NCI-H2029 treated with DMSO at 0.1 percent for 48 hours (cell line): ENCODE measurements around the gene B3GNT8.
"Not testable (repeated sequence)": the region's sequence is repeated elsewhere in the genome, so short reads cannot be mapped to it uniquely, and the experiment has no call there.

Experiments
- DNase-seq: peaks from one replicate; lab custom pipeline; 2025; lab: John Stamatoyannopoulos, UW

B3GNT8 gene

DNA sequence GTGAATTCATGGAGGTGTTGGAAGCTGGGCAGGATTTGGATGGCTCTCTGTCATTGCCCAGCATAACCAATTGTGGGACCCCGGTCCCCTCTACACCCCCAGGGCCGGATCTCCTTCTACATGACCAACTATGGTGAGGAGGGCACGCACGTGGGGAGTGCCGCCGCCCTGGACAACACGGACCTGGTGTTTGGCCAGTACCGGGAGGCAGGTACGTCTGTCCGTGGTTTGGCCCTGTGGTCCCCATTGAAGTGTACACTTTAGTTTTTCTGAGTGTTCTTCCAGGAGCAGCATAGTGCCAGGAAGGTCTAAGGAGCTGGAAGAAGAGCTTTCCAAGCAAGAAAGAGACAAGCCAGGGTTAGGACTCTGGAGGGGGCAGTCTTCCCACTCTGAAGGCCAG is 13.2 kb downstream of the B3GNT8 start:
- no peak for DNase-seq

DNA sequence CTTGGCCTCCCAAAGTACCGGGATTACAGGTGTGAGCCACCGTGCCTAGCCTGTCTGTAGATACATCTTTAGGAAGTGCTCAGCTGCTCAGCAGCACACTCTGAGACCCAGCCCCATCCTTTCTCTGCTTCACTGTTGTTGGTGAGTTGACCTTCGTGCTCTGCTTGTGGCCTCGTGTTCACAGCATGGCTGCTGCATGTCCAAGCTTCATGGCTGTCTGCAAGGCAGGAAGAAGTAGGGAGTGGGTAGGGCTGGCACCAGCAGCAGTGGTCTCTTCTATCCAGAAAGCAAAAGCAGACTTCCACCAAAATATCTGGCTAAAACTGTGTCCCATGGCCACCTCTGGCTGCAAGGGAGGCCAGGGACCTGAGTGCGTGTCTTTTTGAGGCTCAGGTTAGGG is 14.2 kb downstream of the B3GNT8 start:
- no peak for DNase-seq

DNA sequence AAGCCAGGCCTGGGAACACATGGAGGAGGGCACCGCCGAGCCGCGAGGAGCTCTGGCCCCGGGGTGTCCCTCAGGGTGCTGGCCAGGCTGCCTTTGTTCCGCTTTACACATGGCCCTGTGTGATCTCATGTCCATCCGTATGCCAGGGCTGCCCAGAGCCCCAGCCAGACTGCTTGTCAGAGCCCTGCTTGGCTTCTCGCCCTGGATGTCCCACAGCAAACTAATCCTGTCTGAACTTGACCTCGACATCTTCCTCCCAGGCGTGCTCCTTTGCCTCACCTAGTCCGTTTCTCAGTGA is 15.3 kb downstream of the B3GNT8 start:
- no peak for DNase-seq

DNA sequence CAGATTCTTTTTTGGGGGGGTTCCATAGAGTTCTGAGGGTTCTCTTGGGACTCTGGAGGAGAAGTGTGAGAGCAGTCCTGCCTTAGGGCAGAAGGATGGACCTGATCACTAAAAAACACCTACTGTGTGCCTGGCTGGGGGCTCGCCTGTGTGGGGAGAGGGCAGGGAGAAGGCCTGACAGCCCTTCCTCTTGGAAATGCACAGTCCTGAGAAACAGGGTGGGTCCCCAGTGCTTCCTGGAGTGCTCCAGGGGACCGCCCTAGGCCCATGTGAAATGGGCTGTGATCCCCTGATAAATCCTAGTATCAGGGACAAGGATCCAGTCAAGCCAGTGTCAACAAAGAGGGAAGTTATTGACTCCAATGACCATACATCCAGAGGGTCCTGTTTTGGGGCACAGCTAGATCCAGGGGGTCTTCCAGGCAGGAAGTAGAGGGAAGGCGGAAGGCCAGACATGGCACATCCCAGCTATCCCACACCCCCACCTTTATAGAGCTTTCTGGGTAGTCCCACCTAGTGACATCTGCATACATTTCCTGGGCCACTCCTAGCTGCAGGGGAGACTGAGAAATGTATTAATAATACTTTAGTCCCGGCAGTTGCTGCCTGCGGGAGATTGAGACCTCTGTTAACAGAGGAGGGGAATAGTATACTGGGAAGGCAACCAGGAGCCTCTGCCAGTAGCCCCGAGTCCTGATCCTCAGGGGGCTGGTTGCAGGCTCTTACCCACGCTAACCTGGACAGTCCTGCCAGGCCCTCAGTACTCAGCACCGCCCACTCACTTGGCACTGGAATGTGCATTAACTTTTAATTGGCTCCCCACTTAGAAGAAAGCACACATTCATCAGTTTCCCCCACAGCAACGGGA is 15.8 kb downstream of the B3GNT8 start:
- no peak for DNase-seq

DNA sequence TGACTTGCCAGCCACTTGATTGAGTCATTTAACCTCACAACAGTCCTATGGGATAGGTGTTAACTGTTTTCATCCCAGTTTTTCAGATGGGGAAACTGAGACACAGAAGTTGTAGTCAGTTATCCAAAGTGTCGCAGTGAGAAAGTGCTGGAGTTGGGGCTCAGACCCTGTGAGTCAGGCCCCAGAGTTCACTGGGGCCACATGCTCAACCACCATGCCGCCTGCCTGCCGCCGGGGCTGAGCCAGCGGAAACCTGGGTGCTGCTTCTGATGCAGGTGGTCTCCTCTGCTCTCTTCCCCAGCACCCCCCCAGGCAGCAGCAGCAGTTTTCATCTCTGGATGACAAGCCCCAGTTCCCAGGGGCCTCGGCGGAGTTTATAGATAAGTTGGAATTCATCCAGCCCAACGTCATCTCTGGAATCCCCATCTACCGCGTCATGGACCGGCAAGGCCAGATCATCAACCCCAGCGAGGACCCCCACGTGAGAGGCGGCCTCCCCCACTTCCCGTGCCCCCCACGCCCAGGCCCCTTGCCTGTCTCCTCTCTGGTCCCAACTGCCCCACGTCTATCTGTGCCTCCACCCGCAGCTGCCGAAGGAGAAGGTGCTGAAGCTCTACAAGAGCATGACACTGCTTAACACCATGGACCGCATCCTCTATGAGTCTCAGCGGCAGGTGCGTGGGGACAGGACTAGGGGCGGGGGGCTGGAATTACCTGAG is 16.7 kb downstream of the B3GNT8 start:
- no peak for DNase-seq

DNA sequence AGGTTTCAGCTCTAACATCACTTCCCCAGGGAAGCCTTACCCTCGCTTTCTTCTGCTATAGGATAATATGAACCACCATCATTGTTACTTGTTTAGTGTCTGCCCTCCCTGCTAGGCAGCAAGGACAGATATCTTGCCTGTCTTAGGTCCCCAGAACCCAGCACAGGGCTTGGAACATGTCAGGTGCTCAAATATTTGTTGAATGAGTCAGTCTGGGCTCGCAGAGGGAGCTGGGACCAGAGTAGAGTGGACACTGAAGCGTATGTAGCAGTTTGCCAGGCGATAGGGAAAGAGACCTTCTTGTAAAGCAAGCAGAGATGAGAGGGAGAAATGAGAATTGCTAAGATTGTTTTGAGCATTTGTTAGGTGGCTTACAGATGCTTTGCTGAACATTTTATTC is 17.9 kb downstream of the B3GNT8 start:
- DNase-seq = peak; percentile 60

DNA sequence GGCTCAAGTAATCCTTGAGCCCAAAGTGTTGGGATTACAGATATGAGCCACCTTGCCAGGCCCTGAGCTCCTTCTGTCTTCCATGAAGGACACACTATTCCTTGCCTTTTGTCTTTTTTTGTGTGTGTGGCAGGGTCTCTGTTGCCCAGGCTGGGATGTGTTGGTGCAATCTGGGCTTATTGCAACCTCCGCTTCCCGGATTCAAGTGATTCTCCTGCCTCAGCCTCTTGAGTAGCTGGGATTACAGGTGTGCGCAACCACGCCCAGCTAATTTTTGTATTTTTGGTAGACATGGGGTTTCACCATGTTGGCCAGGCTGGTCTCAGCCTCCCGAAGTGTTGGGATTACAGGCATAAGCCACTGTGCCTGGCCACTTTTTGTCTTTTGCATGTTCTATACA is 18.3 kb downstream of the B3GNT8 start:
- DNase-seq = not testable (repeated sequence)

DNA sequence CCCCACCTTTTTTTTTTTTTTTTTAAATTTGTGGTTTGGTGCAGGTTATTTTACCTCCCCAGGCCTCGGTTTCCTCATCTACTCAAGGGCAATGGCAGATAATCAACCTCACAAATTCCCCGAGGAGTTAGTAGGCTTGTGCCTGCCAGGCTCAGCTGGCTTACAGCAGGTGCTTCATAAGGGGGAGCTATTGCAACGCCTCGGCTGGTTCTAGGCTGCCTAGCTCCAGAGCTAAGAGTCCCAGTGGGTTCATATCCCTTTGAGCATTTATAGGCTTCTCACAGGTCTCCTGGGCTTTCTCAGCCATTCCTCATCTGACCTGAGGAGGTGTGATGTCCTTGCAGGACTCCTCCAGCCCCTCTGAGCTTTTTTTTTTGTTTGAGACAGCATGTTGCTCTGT is 18.9 kb downstream of the B3GNT8 start:
- DNase-seq = no peak

DNA sequence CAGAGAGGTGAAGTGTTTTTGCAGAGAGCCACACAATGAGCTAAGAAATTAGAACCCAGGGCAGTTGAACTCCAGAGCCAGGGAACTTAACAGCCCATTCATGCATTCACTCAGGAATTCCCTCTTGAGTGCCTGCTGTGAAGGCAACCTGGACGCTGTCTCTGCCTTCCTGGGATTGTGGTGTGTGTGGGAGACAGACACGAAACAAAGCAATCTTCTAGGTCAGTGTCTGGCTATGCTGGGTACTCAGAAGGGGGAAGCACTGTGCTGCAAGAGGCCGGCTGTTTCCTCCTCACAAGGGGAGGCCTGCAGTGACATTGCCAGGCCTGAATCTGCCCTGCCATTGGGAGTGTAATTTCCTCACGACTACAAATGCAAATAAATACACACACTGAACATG is 19.9 kb downstream of the B3GNT8 start:
- peak; percentile 32 for DNase-seq

DNA sequence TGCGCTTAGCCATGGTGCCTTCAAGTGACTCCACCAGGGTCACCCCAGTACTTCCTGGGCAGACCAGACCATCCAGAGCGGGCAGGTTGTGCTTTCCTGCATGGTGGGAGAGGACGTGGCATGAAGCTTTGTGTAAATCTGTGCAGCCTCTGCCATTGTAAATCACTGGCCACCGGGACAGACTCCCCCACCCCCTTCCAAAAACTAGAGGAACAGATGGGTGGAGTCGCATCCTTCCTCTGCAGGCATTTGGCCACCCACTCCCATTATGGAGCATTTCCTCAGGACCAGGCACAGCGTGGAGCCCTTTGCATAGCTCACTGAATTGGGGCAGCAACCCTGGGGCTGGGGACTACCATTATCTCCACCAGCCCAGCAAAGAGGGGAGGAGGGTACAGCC is 21.4 kb downstream of the B3GNT8 start:
- no peak for DNase-seq

DNA sequence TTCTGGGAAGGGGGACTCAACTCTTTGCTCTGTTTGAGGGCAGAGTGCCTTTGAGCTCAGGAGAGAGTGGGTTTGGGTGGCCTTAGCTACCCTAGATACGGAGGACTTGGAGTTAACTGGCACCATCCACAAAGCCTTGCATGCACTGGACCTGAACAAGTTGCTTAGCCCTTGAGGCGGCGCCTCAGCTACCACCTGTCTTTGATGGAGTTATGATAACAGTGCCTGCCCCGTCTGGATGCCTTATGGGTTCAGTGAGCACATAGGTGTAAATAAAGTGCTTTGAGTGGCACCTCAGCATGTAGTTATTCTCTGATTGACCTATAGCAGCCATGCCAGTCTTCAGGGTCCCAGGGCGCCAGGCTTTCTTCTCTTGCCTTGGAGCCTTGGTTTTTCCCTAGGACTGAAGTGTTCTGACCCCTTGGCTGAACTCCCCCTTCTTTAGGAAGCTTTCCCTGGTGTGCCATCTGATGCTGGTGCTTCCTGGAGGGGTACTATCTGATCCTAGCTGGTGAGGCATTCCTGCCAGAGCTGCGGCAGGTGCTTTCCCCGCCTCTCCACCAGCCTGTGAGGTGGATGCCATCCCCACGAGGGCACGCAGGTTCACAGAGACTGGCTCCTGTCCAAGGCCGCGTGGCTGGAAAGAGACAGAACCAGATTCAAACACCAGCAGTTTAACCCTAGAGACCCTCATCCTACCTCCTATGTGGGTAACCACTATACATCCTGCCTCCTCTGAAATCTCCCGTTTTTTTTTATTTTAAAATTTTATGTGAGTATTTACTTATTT is 23.8 kb downstream of the B3GNT8 start:
- DNase-seq = peak; percentile 25

DNA sequence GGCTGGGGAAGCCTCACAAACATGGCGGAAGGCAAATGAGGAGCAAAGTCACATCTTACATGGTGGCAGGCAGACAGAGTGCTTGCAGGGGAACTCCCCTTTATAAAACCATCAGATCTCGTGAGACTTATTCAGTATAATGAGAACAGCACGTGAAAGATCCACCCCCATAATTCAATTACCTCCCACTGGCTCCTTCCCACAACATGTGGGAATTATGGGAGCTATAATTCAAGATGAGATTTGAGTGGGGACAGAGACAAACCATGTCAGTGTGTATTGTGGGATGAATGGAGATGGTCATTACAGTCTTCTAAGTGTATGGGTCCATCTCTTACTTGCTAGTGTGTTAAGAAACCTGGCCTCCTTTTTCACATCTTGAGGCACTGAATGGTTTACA is 25.2 kb downstream of the B3GNT8 start:
- DNase-seq = no peak

DNA sequence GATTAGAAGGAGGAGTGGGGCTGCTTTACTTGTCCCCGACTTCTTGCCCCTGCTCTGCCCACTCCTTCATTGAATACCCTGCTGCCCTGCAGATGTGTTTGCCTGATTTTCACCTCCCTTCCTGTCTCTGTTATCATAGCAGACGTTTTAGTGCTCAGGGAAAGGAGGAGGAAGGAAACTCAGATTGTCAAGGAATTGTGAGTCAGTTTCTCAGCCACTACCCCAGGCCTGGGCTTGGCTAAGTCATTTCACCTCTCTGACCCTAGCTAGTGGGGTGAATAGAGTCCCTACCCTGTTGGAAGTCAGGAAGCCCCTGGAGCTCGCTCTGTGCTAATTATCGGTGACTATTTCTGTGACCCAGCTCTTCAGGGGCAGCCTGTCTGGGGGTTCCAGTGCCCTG is 25.7 kb downstream of the B3GNT8 start:
- no peak for DNase-seq

DNA sequence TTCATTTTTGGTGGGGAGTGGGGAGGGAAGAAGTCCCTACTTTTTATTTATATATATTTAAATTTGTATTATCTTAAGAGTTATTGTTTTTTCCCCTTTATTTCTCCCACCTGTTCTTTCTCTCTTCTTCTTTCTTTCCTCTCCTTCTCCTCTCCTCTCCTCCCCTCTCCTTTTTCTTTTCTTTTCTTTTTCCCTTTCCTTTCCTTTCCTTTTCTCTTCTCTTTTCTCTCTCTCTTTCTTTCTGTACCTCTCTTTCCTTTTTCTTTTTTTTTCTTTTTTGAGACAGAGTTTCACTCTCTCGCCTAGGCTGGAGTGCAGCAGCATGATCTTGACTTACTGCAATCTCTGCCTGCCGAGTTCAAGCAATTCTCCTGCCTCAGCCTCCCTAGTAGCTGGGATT is 27.6 kb downstream of the B3GNT8 start:
- no peak for DNase-seq

DNA sequence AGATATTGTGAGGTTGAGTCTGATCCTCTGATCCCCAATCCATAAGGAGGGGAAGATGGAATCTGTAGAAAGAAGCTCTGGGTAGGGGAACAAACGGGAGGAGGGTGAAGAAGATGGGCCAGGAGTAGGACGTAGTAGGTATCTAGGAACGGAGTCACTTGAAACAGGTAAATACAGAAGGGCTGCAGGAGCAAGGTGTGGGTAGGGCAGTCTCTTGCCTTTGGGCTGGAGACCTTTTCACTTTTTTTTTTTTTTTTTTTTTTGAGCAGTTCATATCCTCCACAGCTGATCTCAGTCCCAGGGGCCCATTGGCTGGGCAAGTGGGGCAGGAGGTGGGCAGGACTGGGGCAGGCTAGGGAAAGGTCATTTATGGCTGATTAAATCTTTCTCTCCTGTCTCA is 28.1 kb downstream of the B3GNT8 start:
- no peak for DNase-seq

DNA sequence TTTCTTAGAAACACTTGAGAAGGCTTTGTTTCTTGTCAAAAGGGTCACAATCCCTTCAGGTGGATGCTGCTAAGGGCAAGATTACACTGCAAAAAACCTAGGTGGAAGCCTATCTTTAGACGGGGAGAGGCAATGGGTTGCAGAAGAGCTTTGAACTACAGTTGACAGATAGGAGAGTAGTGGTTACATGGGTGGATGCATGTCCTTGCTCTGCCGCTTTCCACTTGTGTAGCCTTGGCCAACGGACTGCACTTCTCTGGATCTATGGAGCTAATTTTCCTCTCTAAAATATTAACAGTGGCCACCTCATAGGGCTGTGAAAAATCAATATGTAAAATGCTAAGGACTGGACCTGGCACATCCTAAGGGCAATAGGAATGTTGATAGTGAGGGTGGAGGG is 28.6 kb downstream of the B3GNT8 start:
- no peak for DNase-seq

DNA sequence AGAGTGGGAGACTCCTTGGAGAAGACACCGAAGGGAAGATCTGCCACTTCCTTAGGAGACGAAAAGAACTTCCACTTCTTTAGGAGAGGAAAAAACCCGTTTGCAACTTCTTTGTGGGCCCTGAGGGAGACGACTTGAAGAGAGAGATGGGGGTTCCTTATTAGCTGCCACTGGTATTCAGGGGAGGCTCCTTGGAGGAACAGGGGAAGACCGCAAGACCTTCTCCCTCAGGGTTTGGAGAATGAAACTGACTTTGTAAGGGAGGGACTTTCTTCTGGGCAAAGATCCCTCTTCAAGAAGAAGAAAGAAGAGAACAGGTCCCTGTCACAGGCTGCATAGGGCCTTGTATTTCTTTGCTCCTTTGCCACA is 29.1 kb downstream of the B3GNT8 start:
- no peak for DNase-seq

DNA sequence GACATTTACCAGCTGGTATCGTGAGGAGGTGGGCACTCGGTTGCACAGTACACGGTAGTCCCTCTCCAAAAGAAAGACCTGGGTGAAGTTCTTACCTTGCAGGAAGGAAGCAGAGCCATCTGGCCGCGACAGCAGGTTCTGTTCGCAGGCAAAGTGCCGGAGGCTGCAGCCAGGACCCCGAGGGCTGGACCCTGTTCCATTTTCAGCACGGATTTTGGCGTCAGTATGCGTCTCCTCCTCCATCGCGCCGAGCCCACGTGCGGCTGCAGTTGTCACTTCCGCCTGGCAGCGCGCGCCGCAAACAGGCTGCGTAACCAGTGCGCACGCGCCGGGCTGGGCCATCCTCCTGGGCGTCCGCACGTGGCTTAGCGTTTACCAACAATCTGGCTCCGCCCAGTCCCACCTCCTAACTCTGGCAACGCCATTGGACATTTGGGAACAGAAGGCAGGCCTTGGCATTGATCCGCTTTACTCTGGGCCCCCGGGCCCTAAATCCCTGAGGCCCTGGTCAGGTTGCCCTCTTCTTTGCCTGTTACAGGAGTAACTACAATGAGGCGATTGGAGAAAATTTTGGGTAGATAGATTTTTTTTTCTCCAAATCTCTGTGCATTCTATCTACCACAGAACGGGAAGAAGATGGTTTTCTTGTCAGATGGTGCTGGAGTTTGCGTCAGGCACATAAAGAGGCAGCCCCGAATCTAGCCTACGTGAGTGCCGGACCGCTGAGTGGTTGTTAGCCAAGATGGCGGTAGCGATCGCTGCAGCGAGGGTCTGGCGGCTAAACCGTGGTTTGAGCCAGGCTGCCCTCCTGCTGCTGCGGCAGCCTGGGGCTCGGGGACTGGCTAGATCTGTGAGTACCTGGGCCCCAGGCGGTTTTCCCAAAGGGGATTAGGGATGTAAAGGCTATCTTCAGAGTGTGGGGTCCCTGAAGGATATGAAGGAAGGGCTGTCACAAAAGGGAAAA is 29.8 kb downstream of the B3GNT8 start, which contains the start of the genes BCKDHA and EXOSC5:
BCKDHA (plus strand) TSS at position 733 of the 964 bp plus-strand sequence; CDS start at position 743, 10 bp downstream.
EXOSC5 (minus strand) TSS at position 274 of the 964 bp plus-strand sequence; CDS start at position 243, 31 bp downstream.
- peak; percentile 99 for DNase-seq

DNA sequence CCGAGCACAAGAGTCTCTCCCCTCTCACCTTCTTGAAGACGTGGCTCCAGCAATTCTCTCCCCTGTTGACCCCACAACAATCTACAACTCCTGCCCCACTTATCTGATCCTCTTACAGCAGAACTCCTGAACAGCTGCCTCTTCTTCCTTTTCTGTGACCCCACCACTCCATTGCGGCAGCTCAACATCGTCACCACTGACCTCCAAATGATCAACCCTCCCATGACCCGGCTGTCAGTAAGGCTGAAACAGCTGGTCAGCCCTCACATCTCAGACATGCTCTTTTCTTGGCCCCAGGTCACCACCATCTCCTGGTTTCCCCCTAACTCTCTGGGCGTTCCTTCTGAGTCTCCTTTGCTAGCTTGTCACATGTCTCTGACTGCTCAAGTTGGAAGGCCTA is 31.8 kb downstream of the B3GNT8 start:
- DNase-seq = no peak

DNA sequence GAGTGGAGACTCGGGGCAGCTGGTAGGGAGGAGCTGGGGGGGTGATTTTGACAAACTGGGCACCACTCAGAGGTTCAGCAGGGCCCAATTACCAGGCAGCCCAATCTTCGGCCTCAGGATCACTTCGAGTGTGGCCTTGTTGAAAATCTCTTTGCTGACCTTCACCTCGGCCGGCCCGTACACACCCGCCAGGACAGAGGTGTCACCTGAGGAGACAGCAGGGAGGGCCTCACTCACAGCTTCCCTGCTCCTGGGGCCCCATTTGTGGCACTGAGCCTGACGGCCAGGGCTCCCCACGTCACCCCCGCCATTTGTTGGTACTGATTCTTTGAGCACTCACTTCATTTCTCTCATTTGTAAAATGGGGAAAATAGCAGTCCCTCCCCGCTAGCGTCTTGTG is 34.4 kb downstream of the B3GNT8 start:
- no peak for DNase-seq

DNA sequence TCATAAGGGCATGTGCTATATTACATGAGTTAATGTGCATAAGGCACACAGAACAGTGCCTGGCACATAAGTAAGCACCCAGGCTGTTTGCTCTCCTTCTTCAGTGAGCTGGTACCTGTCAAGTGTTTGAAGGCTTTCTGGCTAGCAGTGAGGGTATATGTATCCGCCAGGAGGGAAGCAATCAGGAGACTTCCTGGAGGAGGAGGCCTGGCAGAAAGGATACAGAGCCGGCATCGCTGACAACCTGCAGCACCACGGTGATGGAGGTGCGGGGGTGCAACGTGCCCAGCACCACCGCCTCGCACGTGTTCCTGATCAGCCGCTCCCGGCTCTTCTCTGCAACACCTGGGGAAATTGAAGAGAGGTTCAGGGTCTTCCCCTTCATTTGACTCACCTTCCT is 35.6 kb downstream of the B3GNT8 start:
- DNase-seq = no peak

DNA sequence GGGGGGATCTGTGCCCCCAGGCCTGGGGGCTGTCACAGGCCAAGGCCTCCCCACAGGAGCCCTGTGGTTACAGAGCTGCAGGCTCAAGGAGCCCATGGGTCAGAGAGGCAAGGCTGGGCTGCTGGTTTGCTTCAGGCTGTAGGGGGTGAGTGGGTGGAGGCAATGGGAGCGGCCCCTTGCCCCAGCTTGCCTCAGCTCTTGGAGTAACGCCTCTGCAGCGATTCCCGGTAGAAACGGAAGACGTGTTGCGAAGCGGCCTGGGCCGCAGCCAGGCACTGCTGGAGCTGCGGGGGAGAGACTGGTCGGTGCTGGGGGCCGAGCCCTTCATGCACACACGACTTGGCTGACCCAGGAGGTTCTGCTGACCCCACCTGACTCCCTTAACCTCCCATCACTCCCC is 40.7 kb downstream of the B3GNT8 start:
- no peak for DNase-seq
